Ovary (tissue), 3 donors: ENCODE results near the gene VPS29.

Source experiments
- EP300 ChIP-seq: sonication (generic); formaldehyde crosslinking; IDR thresholded peaks from one replicate; pipeline ENCODE4 v1.6.1; 2017; ENCODE audit warnings: antibody characterized with exemption
- POLR2A ChIP-seq: fragments of 450-650 bp; IDR thresholded peaks from one replicate; pipeline ENCODE4 v1.6.1; 2017; ENCODE audit warnings: antibody characterized with exemption, mild to moderate bottlenecking, moderate library complexity
- TF ChIP-seq, protein P1 (sequence below), 3 donors: fragments of 450-650 bp in 2 of 3; fragments of 200-600 bp in 1 of 3; IDR thresholded peaks; one replicate each; pipeline versions ENCODE4 v1.5.1 to v1.8.0; 2016 to 2022; ENCODE audit warnings: antibody characterized with exemption in 3 of 3, mild to moderate bottlenecking in 1 of 3
- donor health status: DM: no; HTN: no; CAD: no.

DNA sequence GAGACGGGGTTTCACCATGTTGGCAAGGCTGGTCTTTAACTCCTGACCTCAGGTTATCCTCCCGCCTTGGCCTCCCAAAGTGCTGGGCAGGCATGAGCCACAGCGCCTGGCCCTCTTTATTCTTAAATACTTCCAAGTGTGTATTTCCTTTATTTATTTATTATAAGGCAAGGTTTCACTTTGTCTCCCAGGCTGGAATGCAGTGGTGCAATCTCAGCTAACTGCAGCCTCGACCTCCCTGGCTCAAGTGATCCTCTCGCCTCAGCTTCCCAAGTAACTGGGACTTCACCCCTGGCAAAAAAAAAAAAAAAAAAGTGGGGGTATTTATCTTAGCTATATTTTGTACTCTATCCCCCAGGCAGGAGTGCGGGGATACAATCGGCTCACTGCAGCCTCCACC is 26.5 kb downstream of the VPS29 start:
- TF ChIP-seq, protein P1, sequence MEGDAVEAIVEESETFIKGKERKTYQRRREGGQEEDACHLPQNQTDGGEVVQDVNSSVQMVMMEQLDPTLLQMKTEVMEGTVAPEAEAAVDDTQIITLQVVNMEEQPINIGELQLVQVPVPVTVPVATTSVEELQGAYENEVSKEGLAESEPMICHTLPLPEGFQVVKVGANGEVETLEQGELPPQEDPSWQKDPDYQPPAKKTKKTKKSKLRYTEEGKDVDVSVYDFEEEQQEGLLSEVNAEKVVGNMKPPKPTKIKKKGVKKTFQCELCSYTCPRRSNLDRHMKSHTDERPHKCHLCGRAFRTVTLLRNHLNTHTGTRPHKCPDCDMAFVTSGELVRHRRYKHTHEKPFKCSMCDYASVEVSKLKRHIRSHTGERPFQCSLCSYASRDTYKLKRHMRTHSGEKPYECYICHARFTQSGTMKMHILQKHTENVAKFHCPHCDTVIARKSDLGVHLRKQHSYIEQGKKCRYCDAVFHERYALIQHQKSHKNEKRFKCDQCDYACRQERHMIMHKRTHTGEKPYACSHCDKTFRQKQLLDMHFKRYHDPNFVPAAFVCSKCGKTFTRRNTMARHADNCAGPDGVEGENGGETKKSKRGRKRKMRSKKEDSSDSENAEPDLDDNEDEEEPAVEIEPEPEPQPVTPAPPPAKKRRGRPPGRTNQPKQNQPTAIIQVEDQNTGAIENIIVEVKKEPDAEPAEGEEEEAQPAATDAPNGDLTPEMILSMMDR (IDR thresholded peaks at IDR 0.05): no peak
- TF ChIP-seq POLR2A: no peak
- TF ChIP-seq EP300: no peak
